ENCODE results near the gene CLIC6. TPM values are rescaled to one million over a fixed set of nuclear protein-coding genes. Genes with fewer than 3 reads are reported as not detected.

CLIC6 gene
- total and polyA plus RNA-seq, 9 of the 15 experiments (the other 6 are each of a cell fraction or from before 2014, with no cell fraction given) = not detected

GRCh38 chr21:34679051-34679450 lies 10.3 kb downstream of the CLIC6 start:
- CTCF ChIA-PET (ENCODE audit: low intra/inter-chr PET ratio) = interaction anchor here (0.5 to 0.7 kb wide), 2 partner anchors 18 to 122 kb away, joined by 3 read pairs; no protein-coding TSS in a partner anchor
- POLR2A ChIA-PET = no interaction called here
- Histone ChIP-seq H3K4me2 (ENCODE audit: insufficient read depth, low read length) (no peak overlapping the region), H3K79me2 (ENCODE audit: control insufficient read depth, insufficient read depth, low read length) (no peaks in the 10 kb centered on the region), H2AFZ (ENCODE audit: low read depth, low read length) (no peak overlapping the region), H3K27me3 (ENCODE audit: control insufficient read depth in 2 of 2, insufficient read depth in 2 of 2, low read length in 2 of 2) (peaks cover 10 to 16% of the 10 kb centered on the region in 2 experiments; a peak in 4 of 5 replicates), H3K36me3 (ENCODE audit: control insufficient read depth, insufficient read depth, low read length) (no peaks in the 10 kb centered on the region), H3K4me1 (replicated peaks in 1 of 2; ENCODE audit: control insufficient read depth in 2 of 2, insufficient read depth in 2 of 2, low read length in 2 of 2) (no peaks in the 10 kb centered on the region), H3K9ac (ENCODE audit: insufficient read depth in 1 of 2, low read depth in 2 of 2, low read length in 2 of 2) (no peak overlapping the region), H4K20me1 (replicated peaks; ENCODE audit: control insufficient read depth, insufficient read depth, low read length) (no peaks in the 10 kb centered on the region), H3K9me3 (replicated peaks; ENCODE audit: control insufficient read depth, insufficient read depth, low read depth, low read length) (no peaks in the 10 kb centered on the region), H3K27ac (ENCODE audit: extremely low read depth, low read depth, low read length) (no peak overlapping the region), H3K4me3 (no peak overlapping the region), H3K9me1 (ENCODE audit: control insufficient read depth, insufficient read depth, low read length) (no peaks in the 10 kb centered on the region)
- FAIRE-seq = no peak
- no peak for TF ChIP-seq ZSCAN32 (CRISPR knock-in tag; IDR thresholded peaks at IDR 0.05)
- ATAC-seq = no peak
- intact Hi-C loops (cut with micrococcal nuclease) (no loop called here), in situ Hi-C loops (cut with MboI) (no loop called here)
- DNase-seq (ENCODE audit: extremely low read depth in 1 of 4, low spot score in 3 of 4) = no peak
- WGBS (ENCODE audit: insufficient coverage, low coverage, missing lambda C conversion rate) = 0% methylated on average over 5 of the region's 5 CpGs
- no TSS peak for BruUV-seq (replicated peaks)

DNA sequence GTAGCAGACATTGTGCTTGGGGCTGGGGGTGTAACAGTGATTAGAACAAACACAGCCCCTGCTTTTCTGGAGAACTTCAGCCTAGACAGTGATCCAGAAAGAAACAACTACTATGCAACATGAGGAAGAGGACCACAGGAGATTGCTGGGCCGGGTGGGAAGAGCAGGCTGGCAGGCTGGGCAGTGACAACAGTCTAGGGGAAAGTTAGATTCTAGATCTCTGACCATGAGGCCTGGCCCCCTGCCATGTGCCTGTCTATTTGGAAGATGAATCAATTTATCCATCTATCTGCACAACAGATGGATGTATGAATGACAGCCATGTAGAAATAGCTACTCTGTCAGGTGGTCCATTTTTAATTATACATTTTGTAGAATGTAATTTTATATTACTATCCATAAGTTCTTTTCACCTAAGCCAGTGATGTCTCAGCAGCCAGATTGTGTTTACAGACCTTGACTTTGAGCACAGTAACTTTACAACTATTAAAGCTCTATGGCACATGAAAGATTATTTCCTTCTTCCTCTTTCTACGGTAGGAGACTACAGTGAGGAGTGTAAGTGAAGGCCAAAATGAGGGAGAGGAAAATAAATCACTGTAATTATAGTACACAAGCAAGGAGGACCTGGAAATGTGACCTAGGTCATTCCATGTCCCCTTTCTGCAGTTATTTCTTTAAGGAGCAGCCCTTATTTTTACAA lies 15.5 kb downstream of the CLIC6 start:
- CTCF ChIA-PET (ENCODE audit: low intra/inter-chr PET ratio) = interaction anchor here (0.6 kb wide), 1 partner anchor 1314 kb away, joined by 3 read pairs; no protein-coding TSS in a partner anchor
- in situ Hi-C loops (cut with MboI) = no loop called here
- Histone ChIP-seq H2AFZ (ENCODE audit: low read depth, low read length) (no peak overlapping the region), H3K27me3 (ENCODE audit: control insufficient read depth in 2 of 2, insufficient read depth in 2 of 2, low read length in 2 of 2) (peaks cover 16 to 17% of the 10 kb centered on the region in 2 experiments), H3K79me2 (ENCODE audit: control insufficient read depth, insufficient read depth, low read length) (no peaks in the 10 kb centered on the region), H3K9ac (ENCODE audit: insufficient read depth in 1 of 2, low read depth in 2 of 2, low read length in 2 of 2) (no peak overlapping the region), H3K36me3 (ENCODE audit: control insufficient read depth, insufficient read depth, low read length) (no peaks in the 10 kb centered on the region), H3K4me1 (replicated peaks in 1 of 2; ENCODE audit: control insufficient read depth in 2 of 2, insufficient read depth in 2 of 2, low read length in 2 of 2) (no peaks in the 10 kb centered on the region), H4K20me1 (replicated peaks; ENCODE audit: control insufficient read depth, insufficient read depth, low read length) (0 out of 2 replicates have a peak, but pooled peaks cover 4% of the 10 kb centered on the region), H3K27ac (ENCODE audit: extremely low read depth, low read depth, low read length) (no peak overlapping the region), H3K9me3 (replicated peaks; ENCODE audit: control insufficient read depth, insufficient read depth, low read depth, low read length) (no peaks in the 10 kb centered on the region), H3K9me1 (ENCODE audit: control insufficient read depth, insufficient read depth, low read length) (no peaks in the 10 kb centered on the region), H3K4me2 (ENCODE audit: insufficient read depth, low read length) (no peak overlapping the region), H3K4me3 (no peak overlapping the region)
- FAIRE-seq (no peak), ATAC-seq (no peak), DNase-seq (ENCODE audit: extremely low read depth in 1 of 4, low spot score in 3 of 4) (no peak)
- WGBS (ENCODE audit: insufficient coverage, low coverage, missing lambda C conversion rate) = 0% methylated on average over 2 of the region's 2 CpGs
- intact Hi-C loops (cut with micrococcal nuclease) = no loop called here
- BruUV-seq (replicated peaks) = no TSS peak
- POLR2A ChIA-PET = no interaction called here
- TF ChIP-seq, protein P1, sequence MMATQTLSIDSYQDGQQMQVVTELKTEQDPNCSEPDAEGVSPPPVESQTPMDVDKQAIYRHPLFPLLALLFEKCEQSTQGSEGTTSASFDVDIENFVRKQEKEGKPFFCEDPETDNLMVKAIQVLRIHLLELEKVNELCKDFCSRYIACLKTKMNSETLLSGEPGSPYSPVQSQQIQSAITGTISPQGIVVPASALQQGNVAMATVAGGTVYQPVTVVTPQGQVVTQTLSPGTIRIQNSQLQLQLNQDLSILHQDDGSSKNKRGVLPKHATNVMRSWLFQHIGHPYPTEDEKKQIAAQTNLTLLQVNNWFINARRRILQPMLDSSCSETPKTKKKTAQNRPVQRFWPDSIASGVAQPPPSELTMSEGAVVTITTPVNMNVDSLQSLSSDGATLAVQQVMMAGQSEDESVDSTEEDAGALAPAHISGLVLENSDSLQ (IDR thresholded peaks at IDR 0.05) = no peak
- no peak for TF ChIP-seq DIDO1 (tag; IDR thresholded peaks at IDR 0.05; ENCODE audit: low read depth)
- no peak for TF ChIP-seq GABPA (tag; conservative IDR thresholded peaks at IDR 0.05; ENCODE audit: low read depth)
- TF ChIP-seq DDX20 (tag; IDR thresholded peaks at IDR 0.05; ENCODE audit: low read depth) = no peak
- TF ChIP-seq TAL1 (IDR thresholded peaks at IDR 0.05) = no peak
- no peak for TF ChIP-seq HNRNPL (IDR thresholded peaks at IDR 0.05; ENCODE audit: low read depth, low read length)
- no peak for TF ChIP-seq MEF2A (IDR thresholded peaks at IDR 0.05; ENCODE audit: control insufficient read depth, low read depth, low read length)
- no peak for TF ChIP-seq SNIP1 (IDR thresholded peaks at IDR 0.05; ENCODE audit: low read depth)
- TF ChIP-seq ELF4 (CRISPR knock-in tag; IDR thresholded peaks at IDR 0.05) = no peak
- TF ChIP-seq, protein P2, sequence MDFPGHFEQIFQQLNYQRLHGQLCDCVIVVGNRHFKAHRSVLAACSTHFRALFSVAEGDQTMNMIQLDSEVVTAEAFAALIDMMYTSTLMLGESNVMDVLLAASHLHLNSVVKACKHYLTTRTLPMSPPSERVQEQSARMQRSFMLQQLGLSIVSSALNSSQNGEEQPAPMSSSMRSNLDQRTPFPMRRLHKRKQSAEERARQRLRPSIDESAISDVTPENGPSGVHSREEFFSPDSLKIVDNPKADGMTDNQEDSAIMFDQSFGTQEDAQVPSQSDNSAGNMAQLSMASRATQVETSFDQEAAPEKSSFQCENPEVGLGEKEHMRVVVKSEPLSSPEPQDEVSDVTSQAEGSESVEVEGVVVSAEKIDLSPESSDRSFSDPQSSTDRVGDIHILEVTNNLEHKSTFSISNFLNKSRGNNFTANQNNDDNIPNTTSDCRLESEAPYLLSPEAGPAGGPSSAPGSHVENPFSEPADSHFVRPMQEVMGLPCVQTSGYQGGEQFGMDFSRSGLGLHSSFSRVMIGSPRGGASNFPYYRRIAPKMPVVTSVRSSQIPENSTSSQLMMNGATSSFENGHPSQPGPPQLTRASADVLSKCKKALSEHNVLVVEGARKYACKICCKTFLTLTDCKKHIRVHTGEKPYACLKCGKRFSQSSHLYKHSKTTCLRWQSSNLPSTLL (IDR thresholded peaks at IDR 0.05) = no peak
- no peak for TF ChIP-seq FOXJ2 (tag; IDR thresholded peaks at IDR 0.05)
- TF ChIP-seq ZNF766 (CRISPR knock-in tag; conservative IDR thresholded peaks at IDR 0.05) = no peak
